SU-DHL-6 (cell line): ENCODE data around the gene CAP2.

Experiments used
- EZH2phosphoT487 ChIP-seq: fragments of 200-600 bp; sonication (generic), shearing (Covaris generic); conservative IDR thresholded peaks from 2 replicates; pipeline ENCODE4 v1.6.1; 2018; ENCODE audit warnings: mild to moderate bottlenecking, antibody characterized with exemption, low read length, moderate library complexity, mixed read lengths
- TF ChIP-seq, protein P1 (sequence below): fragments of 200-600 bp; sonication (generic); IDR thresholded peaks from one replicate; pipeline ENCODE4 v1.5.1; 2017; ENCODE audit warnings: antibody characterized with exemption, mild to moderate bottlenecking, low read length, moderate library complexity; ENCODE audit not compliant: insufficient read depth, poor library complexity, severe bottlenecking

DNA sequence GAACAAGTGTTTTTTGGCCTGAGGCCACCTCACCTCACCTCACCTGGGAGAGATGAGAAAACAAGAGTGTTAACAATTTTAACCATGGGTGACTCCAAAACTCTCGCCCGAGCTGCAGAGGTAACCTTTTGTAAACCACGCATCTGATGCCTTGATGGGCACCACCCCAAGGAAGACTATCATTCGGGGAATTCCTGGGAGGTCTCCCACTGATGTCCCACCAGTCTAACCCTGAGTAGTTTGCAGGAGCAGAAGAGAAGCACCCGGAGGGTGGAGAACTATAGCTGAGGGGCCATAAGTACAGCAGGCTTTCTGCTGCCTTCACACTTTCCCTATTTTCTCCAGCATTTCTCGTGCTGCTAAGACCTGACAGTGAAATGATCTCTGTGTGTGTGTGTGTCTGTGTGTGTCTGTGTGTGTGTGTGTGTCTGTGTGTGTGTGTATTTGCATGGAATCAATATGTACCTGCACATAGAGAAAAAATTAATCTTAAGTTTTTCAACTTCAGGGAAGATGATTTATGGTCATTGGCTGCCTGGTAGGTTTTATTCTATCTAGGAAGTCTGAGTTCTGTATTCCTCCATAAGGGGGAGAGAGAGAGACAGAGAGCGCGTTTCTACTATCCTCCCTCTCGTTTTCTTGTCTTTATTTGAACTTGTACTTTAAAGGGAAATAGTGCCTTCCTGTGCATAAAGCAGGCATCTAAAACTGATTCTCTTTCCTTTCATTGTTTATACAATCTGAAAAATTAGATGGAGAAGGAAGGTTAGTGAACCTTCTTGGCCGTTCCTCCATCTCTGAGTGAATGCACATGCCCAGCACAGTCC is 75.8 kb downstream of the CAP2 start:
- TF ChIP-seq, protein P1, sequence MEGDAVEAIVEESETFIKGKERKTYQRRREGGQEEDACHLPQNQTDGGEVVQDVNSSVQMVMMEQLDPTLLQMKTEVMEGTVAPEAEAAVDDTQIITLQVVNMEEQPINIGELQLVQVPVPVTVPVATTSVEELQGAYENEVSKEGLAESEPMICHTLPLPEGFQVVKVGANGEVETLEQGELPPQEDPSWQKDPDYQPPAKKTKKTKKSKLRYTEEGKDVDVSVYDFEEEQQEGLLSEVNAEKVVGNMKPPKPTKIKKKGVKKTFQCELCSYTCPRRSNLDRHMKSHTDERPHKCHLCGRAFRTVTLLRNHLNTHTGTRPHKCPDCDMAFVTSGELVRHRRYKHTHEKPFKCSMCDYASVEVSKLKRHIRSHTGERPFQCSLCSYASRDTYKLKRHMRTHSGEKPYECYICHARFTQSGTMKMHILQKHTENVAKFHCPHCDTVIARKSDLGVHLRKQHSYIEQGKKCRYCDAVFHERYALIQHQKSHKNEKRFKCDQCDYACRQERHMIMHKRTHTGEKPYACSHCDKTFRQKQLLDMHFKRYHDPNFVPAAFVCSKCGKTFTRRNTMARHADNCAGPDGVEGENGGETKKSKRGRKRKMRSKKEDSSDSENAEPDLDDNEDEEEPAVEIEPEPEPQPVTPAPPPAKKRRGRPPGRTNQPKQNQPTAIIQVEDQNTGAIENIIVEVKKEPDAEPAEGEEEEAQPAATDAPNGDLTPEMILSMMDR = no peak
- no peak for TF ChIP-seq EZH2phosphoT487
